Endodermal cell (in vitro differentiated cells): ENCODE measurements around the gene SHC1. TPM values are rescaled to one million over a fixed set of nuclear protein-coding genes. Genes with fewer than 3 reads are reported as not detected.

ENCODE experiments used
- DNase-seq: peaks from one replicate; pipeline ENCODE4 v3.0.0-alpha.2; 2017
- H3K27ac ChIP-seq: 2 replicates; pipeline ENCODE4 v1.5.1; 2013; ENCODE audit warnings: mild to moderate bottlenecking, low read depth, low read length, moderate library complexity
- H3K27me3 ChIP-seq: 2 replicates; pipeline ENCODE4 v1.6.1; 2013; ENCODE audit warnings: mild to moderate bottlenecking, low read length, moderate library complexity; ENCODE audit not compliant: insufficient read depth, control insufficient read depth, poor library complexity, severe bottlenecking
- H3K36me3 ChIP-seq: 2 replicates; pipeline ENCODE4 v1.7.0; 2013; ENCODE audit warnings: mild to moderate bottlenecking, low read length, moderate library complexity; ENCODE audit not compliant: control insufficient read depth, insufficient read depth
- H3K4me1 ChIP-seq: one replicate; pipeline ENCODE4 v1.7.0; 2013; ENCODE audit warnings: low read length; ENCODE audit not compliant: control insufficient read depth, insufficient read depth
- H3K4me3 ChIP-seq: 2 replicates; pipeline ENCODE4 v1.5.1; 2013; ENCODE audit warnings: mild to moderate bottlenecking, low read length, moderate library complexity
- H3K9ac ChIP-seq: 2 replicates; pipeline ENCODE4 v1.6.1; 2013; ENCODE audit warnings: mild to moderate bottlenecking, low read length, moderate library complexity; ENCODE audit not compliant: poor library complexity, severe bottlenecking; ENCODE audit errors: extremely low read depth
- H3K9me3 ChIP-seq: 2 replicates; pipeline ENCODE4 v1.6.1; 2013; ENCODE audit warnings: mild to moderate bottlenecking, low read length, moderate library complexity; ENCODE audit not compliant: control insufficient read depth
- H3K27ac Mint-ChIP-seq: 2 replicates; pipeline ENCODE4 v1.8.0; 2020; ENCODE audit warnings: mixed read lengths
- H3K27me3 Mint-ChIP-seq: 2 replicates; pipeline ENCODE4 v1.8.0; 2021; ENCODE audit warnings: mild to moderate bottlenecking, mixed read lengths; ENCODE audit not compliant: insufficient read depth
- H3K36me3 Mint-ChIP-seq: 2 replicates; pipeline ENCODE4 v1.8.0; 2020; ENCODE audit warnings: low read depth, mixed read lengths
- H3K4me1 Mint-ChIP-seq: 2 replicates; pipeline ENCODE4 v1.8.0; 2020; ENCODE audit warnings: mixed read lengths
- H3K4me3 Mint-ChIP-seq: 2 replicates; pipeline ENCODE4 v1.8.0; 2020; ENCODE audit warnings: mild to moderate bottlenecking, moderate library complexity, mixed read lengths
- H3K9me3 Mint-ChIP-seq: 2 replicates; pipeline ENCODE4 v1.8.0; 2020; ENCODE audit warnings: mild to moderate bottlenecking, mixed read lengths
- WGBS, 2 experiments: methylation state at CpG; one replicate each; pipeline versions ENCODE4 v1.1.5 to v1.1.7; 2013; ENCODE audit warnings: missing lambda C conversion rate in 2 of 2, mixed read lengths in 1 of 2; ENCODE audit not compliant: insufficient coverage in 1 of 2, insufficient read length in 1 of 2; 5-methylcytosine and 5-hydroxymethylcytosine counted together
- total RNA-seq, 2 donors: library from RNA; stranded (reverse); fragmentation: NEBNext Ultra II Directional in 1 of 2; extraction: Animal tissue kit (Norgen Biotek cat#: 25700) in 1 of 2; gene quantifications; 2 replicates in 1 of 2; 3 replicates in 1 of 2; pipeline ENCODE4 v1.2.1, GENCODE V29; 2021
- TF ChIP-seq, protein P1 (sequence below): fragments of 200-600 bp; sonication (generic); conservative IDR thresholded peaks from 2 replicates; pipeline ENCODE4 v1.5.0; 2021; ENCODE audit warnings: antibody characterized with exemption, mild to moderate bottlenecking

SHC1 gene
- total RNA-seq, 2 donors from 2014 or later = 157 to 231 TPM

DNA sequence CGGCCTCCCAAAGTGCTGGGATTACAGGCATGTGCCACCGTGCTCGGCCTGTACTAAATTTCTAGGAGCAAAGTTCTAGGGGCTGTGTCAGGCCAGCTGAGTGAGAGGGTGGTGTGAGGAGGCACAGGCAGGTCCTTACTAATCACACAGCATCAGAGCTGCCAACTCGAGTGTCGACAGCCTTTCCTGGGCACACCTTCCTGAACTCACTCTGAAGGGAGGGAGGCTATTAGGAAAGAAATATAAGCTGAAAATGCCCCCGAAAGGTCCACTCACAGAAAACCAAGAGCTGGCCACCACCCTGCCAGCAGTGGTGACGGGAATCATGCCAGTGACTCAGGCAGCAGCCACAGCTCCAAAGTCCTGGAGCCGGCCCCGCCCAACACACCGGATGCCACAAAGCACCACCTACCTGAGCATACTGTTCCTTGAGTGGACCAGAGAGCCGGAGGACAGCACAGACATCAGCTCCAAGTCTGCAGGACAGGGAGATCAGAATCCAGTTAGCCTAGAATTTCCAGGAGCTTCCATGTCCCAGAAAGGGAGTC, 38.5 kb downstream of the SHC1 start:
- TF ChIP-seq, protein P1, sequence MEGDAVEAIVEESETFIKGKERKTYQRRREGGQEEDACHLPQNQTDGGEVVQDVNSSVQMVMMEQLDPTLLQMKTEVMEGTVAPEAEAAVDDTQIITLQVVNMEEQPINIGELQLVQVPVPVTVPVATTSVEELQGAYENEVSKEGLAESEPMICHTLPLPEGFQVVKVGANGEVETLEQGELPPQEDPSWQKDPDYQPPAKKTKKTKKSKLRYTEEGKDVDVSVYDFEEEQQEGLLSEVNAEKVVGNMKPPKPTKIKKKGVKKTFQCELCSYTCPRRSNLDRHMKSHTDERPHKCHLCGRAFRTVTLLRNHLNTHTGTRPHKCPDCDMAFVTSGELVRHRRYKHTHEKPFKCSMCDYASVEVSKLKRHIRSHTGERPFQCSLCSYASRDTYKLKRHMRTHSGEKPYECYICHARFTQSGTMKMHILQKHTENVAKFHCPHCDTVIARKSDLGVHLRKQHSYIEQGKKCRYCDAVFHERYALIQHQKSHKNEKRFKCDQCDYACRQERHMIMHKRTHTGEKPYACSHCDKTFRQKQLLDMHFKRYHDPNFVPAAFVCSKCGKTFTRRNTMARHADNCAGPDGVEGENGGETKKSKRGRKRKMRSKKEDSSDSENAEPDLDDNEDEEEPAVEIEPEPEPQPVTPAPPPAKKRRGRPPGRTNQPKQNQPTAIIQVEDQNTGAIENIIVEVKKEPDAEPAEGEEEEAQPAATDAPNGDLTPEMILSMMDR = no peak
- H3K4me3 ChIP-seq = no peak overlapping the region
- Mint-ChIP-seq H3K4me3 (no peak overlapping the region), H3K9me3 (no peaks in the 10 kb centered on the region), H3K36me3 (peaks cover 16% of the 10 kb centered on the region), H3K27ac (no peak overlapping the region), H3K4me1 (peaks cover 3% of the 10 kb centered on the region), H3K27me3 (peaks cover 2% of the 10 kb centered on the region)
- peaks cover 6% of the 10 kb centered on the region for H3K36me3 ChIP-seq
- no peak for DNase-seq
- no peaks in the 10 kb centered on the region for H3K4me1 ChIP-seq
- H3K27me3 ChIP-seq = no peaks in the 10 kb centered on the region
- no peaks in the 10 kb centered on the region for H3K9me3 ChIP-seq
- H3K9ac ChIP-seq = no peak overlapping the region
- no peak overlapping the region for H3K27ac ChIP-seq
- 89 to 96% methylated on average over 7 to 11 of the region's 11 CpGs for WGBS, 2 experiments

DNA sequence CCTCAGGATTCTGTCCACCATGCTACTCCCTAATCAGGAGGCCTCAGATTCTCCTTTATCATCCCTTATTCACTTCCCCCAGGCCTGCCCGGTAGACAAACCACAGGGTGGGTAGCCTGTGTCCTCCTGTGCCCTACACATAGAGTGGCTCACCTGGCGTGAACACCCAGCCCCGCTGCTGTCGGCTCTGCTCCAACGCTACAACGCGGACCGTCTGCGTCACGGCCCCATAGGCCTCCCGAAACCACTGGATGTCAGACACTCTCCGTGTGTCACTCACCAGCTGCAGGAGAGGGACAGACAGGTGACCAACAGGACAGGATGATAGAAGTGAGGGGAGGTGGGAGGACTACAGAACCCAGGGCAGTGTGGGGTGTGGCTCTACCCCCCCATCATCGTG, 44.3 kb downstream of the SHC1 start:
- no peak for DNase-seq
- no peaks in the 10 kb centered on the region for H3K27me3 Mint-ChIP-seq
- no peaks in the 10 kb centered on the region for H3K4me1 ChIP-seq
- H3K36me3 Mint-ChIP-seq = peaks cover 35% of the 10 kb centered on the region
- H3K9me3 Mint-ChIP-seq = no peaks in the 10 kb centered on the region
- H3K9me3 ChIP-seq = no peaks in the 10 kb centered on the region
- no peak overlapping the region for H3K27ac Mint-ChIP-seq
- no peaks in the 10 kb centered on the region for H3K27me3 ChIP-seq
- no peak overlapping the region for H3K9ac ChIP-seq
- H3K36me3 ChIP-seq = peaks cover 12% of the 10 kb centered on the region
- H3K4me3 ChIP-seq = no peak overlapping the region
- WGBS, 2 experiments = 95% methylated on average over 13 of the region's 13 CpGs
- H3K4me1 Mint-ChIP-seq = no peaks in the 10 kb centered on the region
- no peak overlapping the region for H3K4me3 Mint-ChIP-seq
- TF ChIP-seq, protein P1 = no peak
- no peak overlapping the region for H3K27ac ChIP-seq

DNA sequence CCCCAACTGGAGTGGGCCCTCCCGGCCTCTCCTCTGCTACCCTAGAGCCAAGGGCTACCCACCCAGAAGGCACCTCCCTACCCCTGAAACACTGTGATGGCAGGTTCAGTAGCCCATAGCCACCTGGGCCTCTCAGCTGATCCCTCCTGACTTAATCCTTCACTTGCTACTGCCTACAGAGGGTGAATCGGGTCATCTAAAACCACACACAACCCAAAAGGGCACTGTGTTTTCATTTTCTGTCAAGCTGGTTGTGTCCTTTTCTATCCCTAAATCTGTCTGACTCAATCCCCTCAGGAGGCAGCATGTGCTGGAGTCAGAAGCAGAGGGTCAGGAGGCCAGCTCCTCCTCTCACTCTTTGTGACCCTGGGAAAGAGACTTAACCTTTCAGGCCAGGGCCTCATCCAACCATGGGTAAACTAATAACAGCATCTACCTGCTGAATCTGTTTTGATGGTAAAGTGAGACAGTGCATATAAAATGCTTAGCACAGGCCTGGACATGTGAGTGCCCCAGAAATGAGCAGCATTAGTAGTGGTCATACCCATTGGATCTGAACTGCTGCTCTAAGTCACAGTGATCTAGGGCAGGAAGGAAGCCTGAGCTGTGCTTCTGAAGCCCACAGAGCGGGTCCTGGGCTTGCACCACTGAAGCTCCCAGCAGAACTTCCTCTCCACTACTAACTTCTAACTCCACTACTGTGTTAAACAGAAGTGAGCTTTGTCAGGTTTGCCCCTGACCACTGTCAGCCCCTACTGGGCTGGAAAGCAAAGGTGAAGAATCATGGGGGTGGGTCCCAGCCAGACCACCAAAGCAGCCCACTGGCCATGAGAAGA, 45.0 kb downstream of the SHC1 start:
- H3K36me3 ChIP-seq = peaks cover 12% of the 10 kb centered on the region
- H3K36me3 Mint-ChIP-seq = peaks cover 35% of the 10 kb centered on the region
- H3K9ac ChIP-seq = no peak overlapping the region
- H3K4me1 ChIP-seq = no peaks in the 10 kb centered on the region
- H3K27me3 ChIP-seq = no peaks in the 10 kb centered on the region
- H3K4me3 Mint-ChIP-seq = no peak overlapping the region
- 91 to 100% methylated on average over 1 to 3 of the region's 3 CpGs for WGBS, 2 experiments
- H3K27ac Mint-ChIP-seq = no peak overlapping the region
- no peak overlapping the region for H3K27ac ChIP-seq
- H3K4me3 ChIP-seq = no peak overlapping the region
- no peaks in the 10 kb centered on the region for H3K4me1 Mint-ChIP-seq
- H3K9me3 Mint-ChIP-seq = no peaks in the 10 kb centered on the region
- H3K27me3 Mint-ChIP-seq = no peaks in the 10 kb centered on the region
- DNase-seq = no peak
- TF ChIP-seq, protein P1 = no peak
- no peaks in the 10 kb centered on the region for H3K9me3 ChIP-seq
